HG02852 (cell line): Measurements from ENCODE around the gene PARS2.

Source experiments
- ATAC-seq: cut with Tn5 transposase; IDR thresholded peaks from one replicate; pipeline ENCODE4 v1.9.1; 2021; ENCODE audit warnings: mild to moderate bottlenecking, moderate library complexity; ENCODE audit not compliant: unreplicated experiment

The PARS2 gene

GRCh38 chr1:54764133-54764921 lies at the start of gene PARS2:
TSS of gene PARS2 (minus strand) at chr1:54764523. CDS start at chr1:54759161, 5,362 bp downstream.
- peak; percentile 98 for ATAC-seq

- ATAC-seq: no peak
Measured at GRCh38 chr1:54814126-54814498, 49.8 kb upstream of the PARS2 start.

- peak; percentile 20 for ATAC-seq
Measured at GRCh38 chr1:54813485-54814125, 49.3 kb upstream of the PARS2 start.

- peak; percentile 52 for ATAC-seq
Measured at GRCh38 chr1:54812801-54813484, 48.6 kb upstream of the PARS2 start.

- ATAC-seq: no peak
Measured at GRCh38 chr1:54811739-54812655, 47.7 kb upstream of the PARS2 start.

- no peak for ATAC-seq
Measured at GRCh38 chr1:54811066-54811465, 46.7 kb upstream of the PARS2 start.

GRCh38 chr1:54810153-54810942 lies 46.0 kb upstream of the PARS2 start:
- ATAC-seq: peak; percentile 50

GRCh38 chr1:54809496-54810074 lies 45.3 kb upstream of the PARS2 start:
- no peak for ATAC-seq

- ATAC-seq: no peak
Measured at GRCh38 chr1:54808443-54809207, 44.3 kb upstream of the PARS2 start.

- ATAC-seq: no peak
Measured at GRCh38 chr1:54807756-54808155, 43.4 kb upstream of the PARS2 start.

- no peak for ATAC-seq
Measured at GRCh38 chr1:54806931-54807611, 42.7 kb upstream of the PARS2 start.

GRCh38 chr1:54805981-54806381 lies 41.7 kb upstream of the PARS2 start:
- no peak for ATAC-seq

GRCh38 chr1:54805466-54805865 lies 41.1 kb upstream of the PARS2 start:
- no peak for ATAC-seq

- no peak for ATAC-seq
Measured at GRCh38 chr1:54804471-54805132, 40.3 kb upstream of the PARS2 start.

GRCh38 chr1:54803761-54804470 lies 39.6 kb upstream of the PARS2 start:
- no peak for ATAC-seq

- ATAC-seq: peak; percentile 74
Measured at GRCh38 chr1:54800899-54801759, 36.8 kb upstream of the PARS2 start, which contains the start of gene TTC22. TSS of gene TTC22 (minus strand) at chr1:54801323. CDS start at chr1:54801163, 160 bp downstream.
